ENCODE results near the gene MAGEA2. TPM values are rescaled to one million over a fixed set of nuclear protein-coding genes. Genes with fewer than 3 reads are reported as not detected.
"Not testable (repeated sequence)": the region's sequence is repeated elsewhere in the genome, so short reads cannot be mapped to it uniquely, and the experiment has no call there.

MAGEA2 gene
- not detected for polyA plus RNA-seq (ENCODE audit: insufficient read length in 10 of 10)
- long read RNA-seq, donor 1, result 0 reads
- long read RNA-seq, donor 2, result 0 reads
- long read RNA-seq, donor 3, result 0 reads
- long read RNA-seq, donor 4, result 0 reads
- long read RNA-seq, donor 5, result 0 reads
- long read RNA-seq, donor 6, result 0 reads
- long read RNA-seq, donor 7, result 0 reads
- long read RNA-seq, donor 8, result 0 reads
- long read RNA-seq, donor 9, result 0 reads

- DNase-seq, result not testable (repeated sequence)
These were observed at the start of gene MAGEA2 for GRCh38 chrX:152753686-152754650. Gene MAGEA2 (minus strand): TSS chrX:152753842. CDS start chrX:152751363, 2,479 bp downstream.

GRCh38 chrX:152798945-152799344 lies 45.3 kb upstream of the MAGEA2 start:
- no peak for DNase-seq

GRCh38 chrX:152787062-152787461 lies 33.4 kb upstream of the MAGEA2 start:
- not testable (repeated sequence) for DNase-seq

GRCh38 chrX:152769549-152770289 lies 16.1 kb upstream of the MAGEA2 start, which contains the start of gene MAGEA6:
Gene MAGEA6 (minus strand): TSS chrX:152769689. CDS start chrX:152767650, 2,039 bp downstream.
- not testable (repeated sequence) for DNase-seq

- not testable (repeated sequence) for DNase-seq
These were observed 12.9 kb upstream of the MAGEA2 start for GRCh38 chrX:152766562-152766961.

- DNase-seq, result not testable (repeated sequence)
These were observed 7.9 kb upstream of the MAGEA2 start for GRCh38 chrX:152761582-152761981.

- not testable (repeated sequence) for DNase-seq
These were observed 5.9 kb upstream of the MAGEA2 start for GRCh38 chrX:152759544-152759943.

- not testable (repeated sequence) for DNase-seq
These were observed 5.3 kb upstream of the MAGEA2 start, which contains the start of gene CSAG3 for GRCh38 chrX:152758918-152759317. Gene CSAG3 (plus strand): TSS chrX:152759218.

- DNase-seq, result not testable (repeated sequence)
These were observed 1.2 kb upstream of the MAGEA2 start for GRCh38 chrX:152754871-152755270.

GRCh38 chrX:152738560-152738959 lies 15.1 kb downstream of the MAGEA2 start:
- DNase-seq, result no peak

- DNase-seq, result not testable (repeated sequence)
These were observed 17.1 kb downstream of the MAGEA2 start for GRCh38 chrX:152736528-152736927.

- no peak for DNase-seq
These were observed 17.7 kb downstream of the MAGEA2 start for GRCh38 chrX:152735860-152736511.

GRCh38 chrX:152735101-152735500 lies 18.5 kb downstream of the MAGEA2 start:
- no peak for DNase-seq

GRCh38 chrX:152734143-152734858 lies 19.3 kb downstream of the MAGEA2 start:
- not testable (repeated sequence) for DNase-seq

- no peak for DNase-seq
These were observed 20.2 kb downstream of the MAGEA2 start, which contains the start of the genes CSAG1 and MAGEA12 for GRCh38 chrX:152733261-152733975. Gene CSAG1 (minus strand): TSS chrX:152733721. CDS start chrX:152732460, 1,261 bp downstream. Gene MAGEA12 (plus strand): TSS chrX:152733757. CDS start chrX:152736162, 2,405 bp downstream.

- DNase-seq, result no peak
These were observed 28.2 kb downstream of the MAGEA2 start for GRCh38 chrX:152725409-152725808.

- DNase-seq, result not testable (repeated sequence)
These were observed 39.5 kb downstream of the MAGEA2 start, which contains the start of gene MAGEA2B for GRCh38 chrX:152713815-152714787. Gene MAGEA2B (plus strand): TSS chrX:152714628. CDS start chrX:152717107, 2,479 bp downstream.

GRCh38 chrX:152713195-152713594 lies 40.4 kb downstream of the MAGEA2 start:
- not testable (repeated sequence) for DNase-seq
